KBM-7 (cell line): ENCODE data around the gene SLC35A2.

ENCODE experiments used
- DNase-seq: peaks from one replicate; pipeline ENCODE4 v3.0.0-alpha.2; 2015
- in situ Hi-C: fragments of 300-500 bp; cut with MboI; formaldehyde crosslinking; loops from 2 replicates; pipeline ENCODE4 v1.14.3; 2020; ENCODE audit warnings: low sequenced_read_pairs, low pct_unique_long_range_greater_than_20kb, mixed read lengths

SLC35A2 gene

DNA sequence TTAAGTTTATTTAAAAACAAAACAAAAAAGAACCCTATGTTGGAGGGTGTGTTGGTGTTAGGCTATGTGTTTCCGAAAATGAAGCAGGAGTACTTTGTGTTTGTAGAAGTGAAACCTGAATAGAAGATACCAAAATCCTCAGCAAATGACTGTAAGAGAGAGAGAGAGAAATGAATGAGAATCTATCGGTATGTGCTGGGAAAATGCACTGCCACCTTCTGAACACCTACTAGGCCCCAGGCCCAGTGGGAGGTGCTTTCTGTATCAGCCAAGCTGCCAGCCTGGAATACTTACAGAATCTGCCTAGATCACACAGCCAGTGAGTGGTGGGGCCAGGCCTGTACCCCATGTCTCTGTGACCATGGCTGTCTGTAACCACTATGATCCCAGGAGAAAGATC, 22.3 kb upstream of the SLC35A2 start:
- no peak for DNase-seq
- in situ Hi-C loops: no loop called here

DNA sequence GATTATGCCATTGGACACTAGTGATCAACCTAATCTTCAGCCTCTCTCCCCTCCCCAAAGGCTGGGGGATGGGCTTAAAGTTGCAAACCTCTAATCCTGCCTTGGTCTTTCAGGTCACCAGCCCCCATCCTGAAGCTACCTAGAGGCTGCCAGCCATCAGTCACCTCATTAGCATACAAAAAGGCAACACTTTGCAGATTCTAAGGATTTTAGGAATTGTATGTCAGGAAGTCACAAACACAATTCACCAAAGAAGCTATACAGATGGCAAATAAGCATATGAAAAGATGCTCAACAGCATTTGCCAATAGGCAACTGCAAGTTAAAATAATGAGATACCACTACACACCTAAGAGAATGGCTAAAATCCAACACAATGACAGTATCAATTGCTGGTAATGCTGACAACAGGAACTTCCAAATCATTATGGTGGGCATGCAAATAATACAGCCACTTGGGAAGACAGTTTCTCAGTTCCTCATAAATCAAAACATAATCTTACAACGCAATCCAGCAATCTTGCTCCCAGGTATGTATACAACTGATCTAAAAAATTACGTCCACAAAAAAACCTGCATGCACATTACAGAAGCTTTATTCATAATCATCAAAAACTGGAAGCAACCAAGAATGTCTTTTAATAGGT, 16.4 kb upstream of the SLC35A2 start:
- in situ Hi-C loops: no loop called here
- DNase-seq: no peak

DNA sequence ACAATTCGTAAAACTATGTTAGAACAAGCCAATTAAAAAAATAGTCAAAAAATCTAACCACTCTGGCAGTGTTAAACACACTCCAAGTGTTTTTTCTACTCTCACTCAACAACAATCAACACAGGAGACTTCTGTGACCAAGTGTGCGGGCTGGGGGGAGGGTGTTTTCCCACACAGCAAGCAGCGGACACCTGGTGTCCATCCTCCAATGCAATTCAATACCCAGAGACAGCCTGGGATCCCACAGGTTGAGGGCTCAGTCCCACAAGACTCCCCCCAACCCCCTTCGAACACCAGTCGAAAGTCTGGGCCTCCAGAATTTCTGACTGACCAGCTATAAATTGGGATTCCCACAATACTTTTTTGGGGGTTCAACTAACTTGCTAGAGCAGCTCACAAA, 15.7 kb upstream of the SLC35A2 start:
- in situ Hi-C loops: no loop called here
- no peak for DNase-seq

DNA sequence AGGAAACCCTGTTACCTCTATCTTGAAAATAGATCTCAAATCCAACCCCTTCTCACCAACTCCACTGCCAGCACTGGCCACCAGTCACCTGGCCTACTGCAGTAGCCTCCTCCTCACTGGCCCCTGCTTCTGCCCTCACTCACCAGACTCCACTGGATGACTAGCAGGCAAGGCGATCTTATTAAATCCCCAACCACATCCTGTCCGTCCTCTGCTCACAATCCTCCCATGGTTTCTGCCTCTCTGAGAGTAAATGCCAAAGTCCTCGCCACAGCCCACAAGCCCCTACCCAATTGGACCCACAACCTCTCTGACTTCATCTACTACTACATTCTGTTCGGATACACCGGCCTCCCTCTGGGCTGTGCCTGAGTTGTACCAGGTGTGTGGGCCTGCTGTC, 12.8 kb upstream of the SLC35A2 start:
- in situ Hi-C loops: no loop called here
- DNase-seq: no peak

DNA sequence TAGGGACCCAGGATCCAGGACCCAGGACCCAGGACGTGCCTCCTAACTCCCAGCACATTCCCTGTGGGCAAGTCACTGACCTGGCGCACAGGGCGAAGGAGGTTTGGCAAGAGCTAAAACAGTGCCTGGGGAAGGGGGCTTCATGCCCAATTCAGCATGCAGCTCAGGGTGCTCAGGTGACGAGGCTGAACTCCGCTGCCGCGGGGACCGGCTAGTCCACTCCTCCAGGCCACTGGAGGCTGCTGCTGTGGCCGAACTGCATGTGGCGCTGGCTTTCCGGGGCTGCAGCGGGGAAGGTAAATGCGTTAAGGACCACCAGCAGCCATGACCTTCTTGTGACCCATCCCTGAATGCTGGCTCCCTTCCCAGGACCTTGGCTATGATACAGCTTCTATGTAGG, 12.3 kb upstream of the SLC35A2 start:
- in situ Hi-C loops: no loop called here
- no peak for DNase-seq

DNA sequence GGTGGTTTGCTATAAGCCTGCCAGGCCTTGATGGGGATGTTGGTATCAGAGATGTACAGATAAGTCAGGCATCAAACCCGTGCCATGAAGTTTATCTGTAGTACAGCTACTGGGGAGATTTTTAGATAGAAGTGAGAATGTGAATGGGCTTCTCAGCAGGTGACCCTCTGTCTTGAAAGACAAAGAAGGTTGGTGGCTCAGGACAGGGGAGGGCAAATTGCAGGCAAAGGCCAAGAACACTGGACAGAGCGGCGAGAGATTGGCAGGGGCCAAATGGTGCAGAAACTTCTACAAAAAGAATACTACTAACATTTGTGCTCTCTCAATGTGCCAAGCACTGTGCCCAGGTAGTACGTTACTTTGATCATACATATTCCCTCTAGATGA, 9.3 kb upstream of the SLC35A2 start:
- in situ Hi-C loops: no loop called here
- DNase-seq: no peak

DNA sequence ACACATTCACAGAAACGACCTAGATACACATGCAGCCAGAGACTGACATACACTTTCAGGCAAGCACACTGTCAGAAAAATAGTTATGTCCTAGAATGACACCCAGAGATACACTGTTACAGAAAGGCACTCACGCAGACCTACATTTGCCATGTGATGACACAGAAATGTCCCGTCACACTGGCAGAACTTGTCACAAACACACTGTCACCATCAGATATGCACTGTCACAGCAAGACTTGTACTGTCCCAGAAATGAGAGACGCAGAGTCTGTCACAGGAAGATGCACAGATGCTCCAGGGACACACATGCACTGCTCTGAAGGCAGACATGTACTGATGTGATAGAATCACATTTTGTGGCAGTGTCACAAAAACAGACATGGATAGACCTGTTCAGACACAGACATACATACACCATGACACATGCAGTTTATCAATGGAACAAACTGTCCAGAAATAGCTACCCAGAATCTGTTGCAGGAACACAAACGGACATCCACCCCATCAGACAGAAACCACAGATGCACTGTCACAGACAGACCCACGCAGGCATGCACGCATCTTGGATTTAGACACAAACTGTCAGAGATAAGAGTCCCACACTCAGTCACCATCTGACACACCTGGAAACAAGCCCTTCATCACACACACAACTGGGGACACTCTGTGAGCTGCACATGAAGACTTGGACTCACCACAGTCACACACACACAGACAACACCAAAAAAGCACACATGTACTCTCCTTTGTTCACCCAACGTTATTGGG, 8.7 kb upstream of the SLC35A2 start:
- peak; percentile 57 for DNase-seq
- in situ Hi-C loops: no loop called here

DNA sequence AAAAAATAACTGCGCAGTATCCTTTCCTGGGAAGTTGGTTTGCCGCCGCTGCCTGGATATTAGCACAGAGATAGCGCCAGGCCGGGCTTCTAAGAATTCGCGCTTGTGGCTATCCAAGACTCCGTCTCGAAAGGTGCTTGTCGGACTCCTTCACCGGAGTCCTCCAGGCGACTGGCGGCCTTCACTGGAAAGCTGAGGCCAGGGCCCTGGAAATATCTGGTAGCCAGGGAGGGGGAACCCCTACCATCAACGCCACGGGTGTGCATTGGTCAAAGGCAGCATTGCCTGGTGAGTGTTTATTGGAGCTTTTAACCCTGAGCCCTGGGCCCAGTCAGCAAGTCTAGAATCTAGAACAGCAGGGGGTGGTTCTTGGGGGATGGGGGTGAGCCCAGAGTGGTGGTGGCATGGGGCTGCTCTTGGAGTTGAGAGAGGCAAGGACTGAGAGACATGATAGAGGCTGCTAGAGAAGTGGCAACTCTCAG, 8.0 kb upstream of the SLC35A2 start:
- DNase-seq: no peak
- in situ Hi-C loops: no loop called here

DNA sequence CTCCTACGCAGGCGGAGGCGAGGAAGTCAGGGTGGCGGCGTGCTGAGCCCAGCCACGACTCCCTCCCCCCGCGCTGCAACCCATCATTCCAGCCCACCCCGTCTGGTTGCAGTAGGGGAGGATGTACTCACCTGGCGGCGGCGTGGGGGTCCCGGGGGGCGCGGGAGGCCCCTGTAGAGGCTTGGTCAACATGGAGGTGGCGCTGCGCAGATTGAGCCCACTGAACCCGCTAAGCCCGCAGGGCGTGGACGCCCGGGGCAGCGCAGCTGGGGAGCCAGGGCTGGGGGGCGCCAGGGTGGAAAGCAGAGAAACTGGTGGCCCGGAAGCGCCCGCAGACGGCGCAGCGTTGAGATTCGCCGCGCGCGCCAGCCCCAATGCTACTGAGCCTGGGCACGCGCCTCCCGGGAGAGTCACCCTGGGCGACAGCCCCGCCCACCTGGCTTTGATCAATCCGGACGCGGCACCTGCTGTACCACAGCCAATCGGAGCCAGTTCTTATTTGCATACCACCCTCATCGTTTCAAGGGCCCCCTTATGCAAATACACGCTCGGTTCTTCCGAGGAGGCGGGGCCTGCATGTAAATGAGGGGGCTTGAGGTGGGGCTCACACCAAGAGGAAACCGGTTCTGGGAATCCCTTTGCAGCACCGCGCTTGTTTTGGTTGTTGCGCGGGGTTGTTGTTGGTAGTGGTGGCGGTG, 7.3 kb upstream of the SLC35A2 start, which contains the start of gene PIM2:
TSS of gene PIM2 (minus strand) at position 382 of the 698 bp plus-strand sequence. CDS start at position 192, 190 bp downstream.
- peak; percentile 98 for DNase-seq
- in situ Hi-C loops: no loop called here

DNA sequence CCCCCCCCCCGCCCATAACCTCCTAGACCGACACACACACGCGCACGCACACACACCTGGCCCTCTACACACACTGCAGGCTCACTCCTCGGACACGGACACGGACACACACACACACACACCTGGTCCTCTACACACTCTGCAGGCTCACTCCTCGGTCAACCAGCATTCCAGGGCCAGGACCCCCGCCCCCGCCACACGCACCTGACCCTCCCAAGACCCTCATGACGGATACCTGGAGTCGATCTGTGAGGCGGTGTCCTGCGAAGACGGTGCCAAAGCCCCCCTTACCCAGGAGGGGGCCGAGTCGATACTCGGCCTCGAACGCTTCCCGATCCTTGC, 6.8 kb upstream of the SLC35A2 start:
- in situ Hi-C loops: no loop called here
- DNase-seq: no peak

DNA sequence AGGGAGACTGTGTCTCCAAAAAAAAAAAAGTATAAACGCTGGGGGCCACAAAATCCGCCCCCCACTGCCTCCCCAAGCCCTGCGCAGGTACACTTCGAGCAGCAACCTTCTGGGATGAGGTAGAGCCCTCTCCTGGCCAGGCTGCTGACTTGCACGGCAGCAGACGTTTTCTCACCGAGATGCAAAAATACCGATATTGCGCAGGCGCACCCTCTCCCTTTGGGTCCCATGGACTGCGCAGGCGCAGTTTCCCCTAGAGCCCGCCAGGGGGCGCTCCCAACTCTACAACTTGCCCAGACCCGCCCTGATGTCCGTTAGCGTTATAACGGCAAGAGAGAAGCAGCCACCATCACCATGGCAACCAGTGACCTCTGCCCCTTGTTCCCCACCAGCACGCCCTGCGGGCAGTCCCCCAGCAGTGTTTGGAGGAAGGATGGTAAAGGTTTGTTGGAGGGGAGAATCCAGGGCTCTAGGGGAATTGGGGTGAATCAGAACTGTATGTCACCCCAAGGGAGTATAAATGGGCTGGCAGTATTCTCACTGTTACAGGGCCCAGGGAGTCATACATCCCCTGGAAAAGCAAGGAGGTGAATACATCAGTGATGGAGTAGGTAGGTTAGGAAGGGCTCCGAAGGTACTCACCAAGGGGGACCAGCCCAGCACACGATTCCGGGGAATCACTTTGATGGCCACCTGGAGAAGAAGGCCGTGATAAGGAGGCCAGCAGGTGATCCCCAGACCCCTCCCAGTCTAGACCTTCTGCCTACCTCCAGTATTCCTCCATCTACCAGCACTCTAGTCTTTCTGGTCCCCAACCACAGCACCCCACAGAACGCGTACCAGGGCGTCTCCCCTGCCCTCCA, 5.9 kb upstream of the SLC35A2 start:
- in situ Hi-C loops: no loop called here
- peak; percentile 99 for DNase-seq

DNA sequence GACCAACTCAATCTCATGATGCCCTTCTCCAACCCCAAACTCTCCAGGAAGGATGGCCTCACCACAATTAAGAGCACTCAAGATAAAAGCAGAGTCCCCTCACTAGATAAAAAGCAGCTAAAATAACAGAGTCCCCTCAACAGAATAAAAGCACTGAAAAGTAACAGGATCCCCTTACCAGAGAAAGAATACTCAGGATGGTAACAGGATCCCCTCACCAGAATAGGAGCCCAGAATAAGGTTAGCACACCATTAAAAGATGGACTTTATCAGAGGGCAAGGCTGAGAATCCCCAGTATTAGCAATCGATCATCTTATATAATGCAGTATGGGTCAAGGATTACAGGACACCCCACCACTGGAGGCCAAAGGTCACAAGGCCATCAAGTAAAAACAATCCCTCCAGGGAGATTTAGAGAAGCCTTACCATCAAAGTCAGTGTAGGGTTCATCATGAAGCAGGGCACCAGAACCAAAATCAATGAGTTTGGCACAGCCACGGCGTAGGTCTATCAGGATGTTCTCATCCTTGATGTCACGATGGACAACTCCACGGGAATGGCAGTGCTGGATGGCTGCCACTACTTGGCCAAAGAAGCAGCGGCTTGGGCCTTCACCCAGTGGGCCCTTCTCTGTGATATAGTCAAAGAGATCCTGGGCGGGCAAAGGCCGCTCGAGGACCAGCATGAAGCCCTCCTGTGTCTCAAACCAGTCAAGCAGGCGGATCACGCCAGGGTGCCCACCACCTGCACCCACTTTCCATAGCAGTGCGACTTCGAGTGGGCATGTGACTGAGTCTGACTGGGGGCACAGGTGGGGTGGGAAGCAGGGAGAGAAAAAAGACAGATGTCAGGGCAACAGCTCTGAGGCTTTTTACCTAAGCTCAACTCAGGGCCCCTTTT, 3.4 kb upstream of the SLC35A2 start:
- in situ Hi-C loops: no loop called here
- no peak for DNase-seq

DNA sequence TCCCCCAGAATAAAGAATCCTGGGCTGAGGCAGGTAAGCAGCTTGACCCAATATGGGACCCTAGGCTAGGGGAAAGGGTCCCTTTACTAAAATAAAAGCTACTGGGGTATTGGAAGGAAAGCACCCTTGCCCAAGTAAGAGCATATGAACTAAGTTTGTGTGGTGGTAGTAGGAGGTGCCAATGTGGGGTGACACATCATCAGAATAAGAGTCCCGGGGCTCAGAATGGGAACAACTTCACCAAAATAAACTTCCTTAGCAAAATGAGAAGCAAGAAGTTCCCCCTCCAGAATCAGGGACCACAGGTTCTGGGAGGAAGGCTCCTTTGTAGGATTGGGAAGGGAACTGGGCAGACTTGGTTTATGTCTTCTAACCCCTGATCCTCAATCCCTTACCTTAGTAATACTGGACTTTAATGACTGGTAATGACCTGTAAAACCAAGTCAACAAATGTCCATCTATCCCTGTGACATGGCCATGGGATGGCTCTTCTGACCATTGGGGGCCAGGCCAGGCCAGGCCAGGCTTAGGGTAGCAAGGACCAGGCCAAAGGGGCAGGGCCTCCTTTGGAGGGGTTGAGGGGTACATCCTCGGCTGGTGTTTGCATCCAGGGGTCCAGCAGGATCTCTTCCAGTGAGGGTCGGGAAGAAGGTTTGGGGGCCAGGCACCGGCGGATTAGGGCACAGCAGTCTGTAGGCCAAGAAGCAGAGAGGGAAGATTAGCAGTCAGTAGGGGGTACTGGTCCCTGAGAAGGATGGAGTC, 2.3 kb upstream of the SLC35A2 start:
- DNase-seq: no peak
- in situ Hi-C loops: no loop called here

DNA sequence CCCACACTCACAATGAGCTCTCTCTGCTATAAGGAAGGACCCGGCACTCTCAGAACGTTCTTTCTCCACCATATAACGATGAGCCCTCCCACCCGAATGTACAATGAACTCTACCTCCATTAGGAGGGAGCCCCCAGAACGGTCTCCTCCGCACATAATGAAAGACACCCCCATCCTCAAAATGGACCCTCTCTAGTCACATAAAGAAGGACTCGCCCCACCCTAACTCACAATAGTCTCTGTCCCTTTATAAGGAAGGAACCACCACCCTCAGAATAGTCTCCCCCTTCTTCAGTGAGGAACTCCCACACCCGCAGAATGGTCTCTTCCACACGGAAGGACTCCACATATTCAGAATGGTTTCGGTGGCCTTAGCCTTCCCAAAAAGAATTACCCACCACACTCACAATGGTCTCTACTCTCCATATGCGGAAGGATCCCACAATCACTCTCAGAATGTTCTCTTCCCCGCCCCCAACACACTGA, 477 bp downstream of the SLC35A2 start:
- DNase-seq: no peak
- in situ Hi-C loops: no loop called here

DNA sequence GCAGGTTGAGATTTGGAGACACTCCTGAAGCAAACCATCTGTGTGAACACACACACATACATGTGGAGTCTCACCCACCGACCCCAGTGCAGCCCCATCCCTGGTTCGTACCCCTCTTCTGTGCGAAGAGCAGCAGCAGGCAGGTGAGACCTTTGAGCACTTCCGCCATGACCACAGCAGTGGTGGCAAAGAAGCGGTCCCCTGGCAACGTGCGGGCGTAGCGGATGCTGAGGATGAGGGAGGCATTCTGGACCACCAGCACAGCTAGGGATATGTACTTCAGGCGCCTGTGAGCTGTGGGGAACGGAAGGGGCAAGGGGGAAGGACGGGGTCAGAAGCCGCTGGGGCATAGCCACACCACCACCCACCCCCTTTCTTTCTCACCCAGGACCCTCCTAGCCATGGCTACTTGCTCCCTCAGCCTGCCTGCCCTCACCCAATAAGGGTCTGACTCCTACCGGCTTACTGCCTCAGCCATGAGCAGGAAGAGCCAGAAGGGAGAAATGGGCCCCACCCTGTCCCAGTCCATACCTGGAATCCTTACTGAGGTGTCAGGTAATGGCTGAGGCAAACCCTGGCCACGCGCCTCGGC, 1.6 kb downstream of the SLC35A2 start:
- in situ Hi-C loops: no loop called here
- no peak for DNase-seq

DNA sequence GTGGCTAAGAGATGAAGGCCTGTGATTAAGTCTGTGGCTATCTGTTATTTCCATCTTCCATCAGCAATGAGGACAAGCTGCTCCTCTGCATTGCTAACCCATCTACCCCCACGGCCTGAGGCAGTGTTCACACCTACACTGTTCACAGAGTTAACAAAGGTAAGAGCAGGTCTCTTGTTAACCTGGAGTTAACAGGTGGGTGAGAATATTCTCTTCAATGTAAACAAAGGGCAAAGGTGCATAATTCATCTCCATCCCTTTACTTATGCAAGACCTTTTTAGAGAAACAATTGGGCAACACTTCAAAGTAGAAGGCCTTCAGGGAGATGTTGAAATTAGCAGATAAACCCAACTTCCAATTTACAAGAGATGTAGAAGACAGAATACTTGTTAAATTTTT, 2.8 kb downstream of the SLC35A2 start:
- in situ Hi-C loops: no loop called here
- DNase-seq: no peak

DNA sequence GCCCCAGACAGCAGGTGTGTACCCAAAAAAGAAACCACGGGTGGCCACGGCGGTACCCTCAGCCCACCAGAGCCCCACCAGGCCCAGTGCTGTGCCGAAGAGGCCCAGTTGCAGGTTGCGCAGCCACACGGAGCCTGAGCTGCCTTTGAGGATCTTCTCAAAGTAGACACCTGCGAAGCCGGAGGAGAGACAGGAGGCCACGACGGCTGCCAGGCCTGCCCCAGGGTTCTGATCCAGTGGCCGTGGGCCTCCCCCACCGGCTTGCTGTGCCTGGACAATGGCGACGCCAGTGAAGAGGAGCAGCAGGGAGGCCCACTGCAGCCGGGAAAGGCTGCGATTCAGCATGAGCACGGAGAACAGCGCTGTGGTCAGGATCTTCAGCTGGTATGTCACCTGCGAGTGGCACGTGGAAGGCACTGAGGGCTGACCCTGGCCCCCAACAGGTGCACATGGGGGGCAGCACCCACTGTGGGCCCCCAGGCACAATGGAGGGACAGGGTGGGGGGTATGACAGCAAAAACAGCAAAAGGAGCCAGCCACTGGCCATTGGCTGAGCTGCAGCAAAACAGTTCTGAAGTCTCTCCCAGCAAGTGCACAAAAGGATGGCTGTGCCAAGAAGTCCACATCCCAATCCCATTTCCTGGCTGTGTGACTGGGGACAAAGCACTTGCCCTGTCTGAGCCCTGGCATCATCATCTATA, 6.2 kb downstream of the SLC35A2 start:
- no peak for DNase-seq

More for the DNA sequence above, 6.2 kb downstream of the SLC35A2 start:
- in situ Hi-C loops: no loop called here
